HG02642 (cell line): ENCODE results near the gene RNPEPL1.

Experiments
- ATAC-seq: cut with Tn5 transposase; IDR thresholded peaks from one replicate; pipeline ENCODE4 v1.9.1; 2021; ENCODE audit warnings: mild to moderate bottlenecking; ENCODE audit not compliant: unreplicated experiment, poor library complexity

RNPEPL1 gene

GRCh38 chr2:240622060-240622411, 53.8 kb downstream of the RNPEPL1 start:
- no peak for ATAC-seq

GRCh38 chr2:240622531-240623235, 54.4 kb downstream of the RNPEPL1 start:
- ATAC-seq, result no peak

- no peak for ATAC-seq
Observed at GRCh38 chr2:240623531-240624010, 55.3 kb downstream of the RNPEPL1 start.

DNA sequence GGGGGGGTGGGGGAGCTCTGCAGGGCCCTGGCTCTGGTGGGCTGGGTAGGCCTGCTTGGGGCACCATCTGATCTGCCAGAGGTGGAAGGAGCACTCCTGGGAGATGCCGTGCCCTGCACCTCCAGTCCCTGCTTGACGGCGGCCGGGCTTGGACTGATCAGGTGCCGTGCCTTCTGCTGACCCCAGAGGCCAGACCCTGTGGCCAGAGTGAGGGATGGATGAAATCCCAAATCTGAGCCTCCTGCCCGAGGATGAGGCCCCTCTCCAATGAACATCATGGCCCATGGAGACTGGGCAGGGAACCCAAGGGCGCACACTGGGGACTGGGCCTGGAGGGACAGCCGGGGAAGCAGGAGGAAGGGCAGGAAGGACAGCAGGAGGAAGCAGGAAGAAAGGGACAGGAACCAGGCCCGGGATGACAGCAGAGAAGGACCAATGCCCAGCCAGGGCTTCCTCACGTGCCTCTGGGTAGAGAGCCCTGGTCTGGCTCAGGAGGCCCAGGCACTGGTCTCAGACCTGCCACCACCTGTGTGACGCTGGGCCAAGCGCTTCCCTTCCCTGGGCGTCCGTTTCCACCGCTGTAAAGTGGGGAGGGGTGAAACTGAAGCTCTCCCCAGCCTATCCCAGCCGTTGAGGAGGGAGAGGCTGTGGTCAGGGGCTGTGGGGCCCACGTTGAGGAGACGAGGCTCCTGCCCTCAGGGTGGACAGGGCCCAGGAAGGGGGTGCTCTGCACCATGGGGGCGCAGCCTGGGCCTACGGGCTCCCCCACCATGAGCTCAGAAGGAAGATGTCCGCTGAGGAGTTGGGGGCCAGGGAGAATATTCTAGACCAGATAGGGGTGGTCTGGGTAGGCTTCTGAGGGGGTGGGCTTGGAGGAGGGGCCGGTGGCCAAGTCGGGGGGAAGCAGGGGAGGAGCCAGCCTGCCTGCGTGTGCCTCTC, 56.0 kb downstream of the RNPEPL1 start:
- no peak for ATAC-seq

- ATAC-seq, result no peak
Observed at GRCh38 chr2:240624950-240625621, 56.8 kb downstream of the RNPEPL1 start, which contains the start of gene GPR35. Gene GPR35, plus strand, starts transcription at chr2:240625480. Its CDS starts 4,473 bp downstream, at chr2:240629953.

DNA sequence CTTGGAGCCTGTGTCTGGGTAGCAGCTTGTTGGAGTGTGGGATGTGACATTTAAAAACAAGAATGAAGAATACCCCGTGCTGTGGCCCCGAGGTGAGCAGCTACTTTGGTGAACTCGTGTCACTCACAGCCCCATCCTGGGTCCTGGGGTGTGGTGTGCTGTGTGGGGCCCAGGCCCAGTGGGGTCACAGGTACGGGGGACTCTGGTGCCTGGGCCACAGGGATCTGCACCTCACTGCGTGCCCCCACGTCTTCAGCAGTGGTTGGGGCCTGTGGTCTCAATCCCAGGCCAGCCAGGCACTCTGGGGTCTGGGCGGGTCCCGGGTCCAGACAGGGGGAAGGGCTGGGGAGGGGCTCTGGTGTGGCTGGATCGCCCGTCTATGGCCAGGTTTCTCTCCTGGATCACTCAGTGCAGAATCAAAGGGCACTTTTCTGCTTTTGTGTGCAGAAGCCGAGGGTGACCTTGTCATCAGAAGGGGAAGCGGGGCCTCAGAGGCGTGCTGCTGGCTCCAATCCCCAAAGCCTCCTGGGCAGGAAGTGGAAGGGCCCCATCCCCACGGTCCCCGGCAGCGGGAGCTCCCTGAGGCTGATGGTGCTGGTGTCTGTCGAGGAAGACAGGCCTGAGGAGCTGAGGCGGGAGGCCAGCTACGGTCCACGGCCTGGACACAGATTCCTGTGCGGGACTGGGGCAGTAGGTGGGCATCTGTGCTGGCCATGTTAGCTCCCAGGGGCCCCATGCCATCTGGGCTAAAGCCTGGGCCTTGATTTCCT, 58.4 kb downstream of the RNPEPL1 start:
- ATAC-seq, result no peak

DNA sequence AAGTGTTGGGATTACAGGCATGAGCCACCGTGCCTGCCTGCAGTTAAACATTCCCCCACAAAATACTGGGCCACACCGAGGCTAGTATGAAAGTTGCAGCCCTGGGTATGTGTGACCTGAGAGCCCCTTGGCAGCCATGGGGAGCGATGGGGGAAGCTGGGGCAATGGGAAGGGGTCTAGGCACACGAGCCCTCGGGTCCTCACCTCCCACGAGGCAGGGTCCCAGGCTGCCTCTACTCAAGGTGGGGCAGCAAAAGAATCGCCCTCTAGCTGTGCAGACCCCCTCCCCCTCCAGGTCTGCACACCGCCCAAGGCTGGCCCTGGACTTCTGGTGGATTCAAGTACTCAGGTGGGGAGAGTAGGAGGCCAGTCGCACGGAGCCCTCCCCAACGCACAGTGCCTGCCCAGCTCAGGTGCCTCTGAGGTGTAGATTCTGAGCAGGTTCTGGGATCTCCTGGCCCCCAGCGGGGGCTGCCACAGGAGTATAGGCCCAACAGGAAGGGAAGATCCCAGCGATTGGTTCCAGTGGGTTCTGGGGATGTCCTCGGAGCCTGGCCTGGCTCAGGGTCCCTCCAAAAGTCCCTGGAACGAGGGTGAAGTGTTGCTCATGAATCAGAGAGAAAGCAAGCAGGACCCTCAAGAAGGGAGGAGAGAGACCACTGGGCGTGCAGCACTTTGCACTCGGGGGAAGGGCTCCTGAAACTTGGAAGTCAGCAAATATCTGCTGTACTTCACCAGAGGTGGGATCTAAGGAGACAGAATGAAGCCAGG, 59.6 kb downstream of the RNPEPL1 start:
- ATAC-seq, result no peak

GRCh38 chr2:240628507-240628807, 60.2 kb downstream of the RNPEPL1 start:
- no peak for ATAC-seq

- ATAC-seq, result no peak
Observed at GRCh38 chr2:240628808-240629618, 60.7 kb downstream of the RNPEPL1 start.

DNA sequence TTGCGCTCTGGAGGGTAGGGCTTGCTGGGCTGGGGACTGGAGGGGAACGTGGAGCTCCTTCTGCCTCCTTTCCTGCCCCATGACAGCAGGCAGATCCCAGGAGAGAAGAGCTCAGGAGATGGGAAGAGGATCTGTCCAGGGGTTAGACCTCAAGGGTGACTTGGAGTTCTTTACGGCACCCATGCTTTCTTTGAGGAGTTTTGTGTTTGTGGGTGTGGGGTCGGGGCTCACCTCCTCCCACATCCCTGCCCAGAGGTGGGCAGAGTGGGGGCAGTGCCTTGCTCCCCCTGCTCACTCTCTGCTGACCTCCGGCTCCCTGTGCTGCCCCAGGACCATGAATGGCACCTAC, 61.3 kb downstream of the RNPEPL1 start:
- ATAC-seq, result no peak

GRCh38 chr2:240629968-240630770, 61.9 kb downstream of the RNPEPL1 start:
- ATAC-seq, result no peak
